ENCODE results near the gene CGB7. TPM values are rescaled to one million over a fixed set of nuclear protein-coding genes. Genes with fewer than 3 reads are reported as not detected.
A peak's percentile ranks its signal among the peaks of the same experiment; 100 is the strongest.
"Not testable (repeated sequence)": the region's sequence is repeated elsewhere in the genome, so short reads cannot be mapped to it uniquely, and the experiment has no call there.

The CGB7 gene
- total and polyA plus RNA-seq, 2 of the 13 experiments (the other 11 are each of a cell fraction or from before 2014, with no cell fraction given): 0.07 TPM; not detected in 1

DNA sequence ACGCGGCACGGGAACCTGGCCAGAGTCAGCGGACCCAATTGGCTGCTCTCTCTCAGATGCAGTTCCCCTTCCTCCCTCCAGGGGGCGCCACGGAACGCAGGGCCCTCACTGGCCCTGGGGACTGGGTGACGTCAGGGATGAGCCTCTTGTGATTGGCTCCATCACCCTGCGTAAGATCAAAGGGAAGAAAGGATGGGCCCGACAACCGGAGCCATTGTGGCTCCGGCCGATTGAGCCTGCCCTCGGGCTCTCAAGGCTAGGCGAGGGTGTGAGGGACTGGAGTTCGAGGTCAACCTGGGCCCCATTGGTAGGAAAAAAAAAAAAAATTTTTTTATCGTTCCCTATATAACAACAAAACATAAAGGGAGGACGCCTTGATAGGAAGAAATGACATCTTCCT is 20.7 kb downstream of the CGB7 start, which contains the start of gene CGB1:
Gene CGB1, minus strand, starts transcription at position 81 of the 400 bp plus-strand sequence. CDS start 184 bp downstream, outside the sequence.
- DNase-seq (ENCODE audit: low spot score) (peak; percentile 72), ATAC-seq (peak; percentile 74), FAIRE-seq (peak; percentile 74)
- CTCF ChIA-PET (ENCODE audit: low intra/inter-chr PET ratio, low total read pairs); H3K4me3 ChIP-seq (replicated peaks in 1 of 3; ENCODE audit: insufficient read depth in 1 of 3, low read depth in 2 of 3, low read length in 3 of 3); BruUV-seq (replicated peaks); H3K9ac ChIP-seq (ENCODE audit: insufficient read depth, low read depth, low read length); H4K20me1 ChIP-seq (ENCODE audit: insufficient read depth, low read length); intact Hi-C loops (cut with micrococcal nuclease; ENCODE audit: unreplicated experiment); in situ Hi-C loops (cut with HindIII; ENCODE audit: extremely low pct_ligation_motif_present, low pct_unique_long_range_greater_than_20kb); H3K27me3 ChIP-seq (ENCODE audit: control insufficient read depth in 1 of 2, insufficient read depth in 2 of 2, low read length in 2 of 2); POLR2A ChIA-PET; H3K79me2 ChIP-seq (ENCODE audit: insufficient read depth, low read length); H3K9me3 ChIP-seq (ENCODE audit: low read length); H3K4me1 ChIP-seq (ENCODE audit: insufficient read depth, low read length); H3K36me3 ChIP-seq (replicated peaks in 1 of 2; ENCODE audit: control insufficient read depth in 1 of 2, insufficient read depth in 2 of 2, low read length in 2 of 2); H3K4me2 ChIP-seq (ENCODE audit: low read depth, low read length); H2AFZ ChIP-seq (ENCODE audit: low read length); H3K27ac ChIP-seq (ENCODE audit: extremely low read length, insufficient read depth, low read length); TF ChIP-seq ATF7, CREM (CRISPR knock-in tag; IDR thresholded peaks at IDR 0.05): not testable (repeated sequence)
- 26% methylated on average over 14 of the region's 18 CpGs for WGBS (ENCODE audit: low lambda C conversion rate)
- TF ChIP-seq ATF7 (IDR thresholded peaks at IDR 0.05) (0 out of 2 replicates have a peak, but pooled peaks have one; percentile 18), HOXA3 (CRISPR knock-in tag; IDR thresholded peaks at IDR 0.05) (0 out of 2 replicates have a peak, but pooled peaks have one; percentile 31), RFXAP (CRISPR knock-in tag; IDR thresholded peaks at IDR 0.05; ENCODE audit: borderline replicate concordance) (peak; percentile 74; the same call in 1 of the 2 replicates), TCF7 (IDR thresholded peaks at IDR 0.05; ENCODE audit: low read depth) (peak; percentile 53; the same call in 1 of the 2 replicates), ZMYM4 (CRISPR knock-in tag; IDR thresholded peaks at IDR 0.05) (peak; percentile 52), NFYC (CRISPR knock-in tag; IDR thresholded peaks at IDR 0.05) (peak; percentile 85), CREB1 (IDR thresholded peaks at IDR 0.05) (peak; percentile 89), CREB1 (CRISPR knock-in tag; IDR thresholded peaks at IDR 0.05) (peak; percentile 80), ATF2 (CRISPR knock-in tag; IDR thresholded peaks at IDR 0.05) (peak; percentile 47; the same call in 1 of the 2 replicates), STAG1 (CRISPR knock-in tag; IDR thresholded peaks at IDR 0.05) (peak; percentile 17; the same call in 1 of the 2 replicates), ATF1 (CRISPR knock-in tag; IDR thresholded peaks at IDR 0.05) (peak; percentile 63; the same call in 1 of the 2 replicates), HDAC2 (CRISPR knock-in tag; IDR thresholded peaks at IDR 0.05) (peak; percentile 42; the same call in 1 of the 2 replicates), CREM (IDR thresholded peaks at IDR 0.05) (peak; percentile 58; the same call in 1 of the 2 replicates), RFX5 (IDR thresholded peaks at IDR 0.05; ENCODE audit: low read depth, low read length) (0 out of 2 replicates have a peak, but pooled peaks have one; percentile 20), DR1 (CRISPR knock-in tag; IDR thresholded peaks at IDR 0.05) (0 out of 2 replicates have a peak, but pooled peaks have one; percentile 31)
- TF ChIP-seq, protein P1, sequence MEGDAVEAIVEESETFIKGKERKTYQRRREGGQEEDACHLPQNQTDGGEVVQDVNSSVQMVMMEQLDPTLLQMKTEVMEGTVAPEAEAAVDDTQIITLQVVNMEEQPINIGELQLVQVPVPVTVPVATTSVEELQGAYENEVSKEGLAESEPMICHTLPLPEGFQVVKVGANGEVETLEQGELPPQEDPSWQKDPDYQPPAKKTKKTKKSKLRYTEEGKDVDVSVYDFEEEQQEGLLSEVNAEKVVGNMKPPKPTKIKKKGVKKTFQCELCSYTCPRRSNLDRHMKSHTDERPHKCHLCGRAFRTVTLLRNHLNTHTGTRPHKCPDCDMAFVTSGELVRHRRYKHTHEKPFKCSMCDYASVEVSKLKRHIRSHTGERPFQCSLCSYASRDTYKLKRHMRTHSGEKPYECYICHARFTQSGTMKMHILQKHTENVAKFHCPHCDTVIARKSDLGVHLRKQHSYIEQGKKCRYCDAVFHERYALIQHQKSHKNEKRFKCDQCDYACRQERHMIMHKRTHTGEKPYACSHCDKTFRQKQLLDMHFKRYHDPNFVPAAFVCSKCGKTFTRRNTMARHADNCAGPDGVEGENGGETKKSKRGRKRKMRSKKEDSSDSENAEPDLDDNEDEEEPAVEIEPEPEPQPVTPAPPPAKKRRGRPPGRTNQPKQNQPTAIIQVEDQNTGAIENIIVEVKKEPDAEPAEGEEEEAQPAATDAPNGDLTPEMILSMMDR (CRISPR knock-in tag; IDR thresholded peaks at IDR 0.05): peak; percentile 69
- TF ChIP-seq, protein P2, sequence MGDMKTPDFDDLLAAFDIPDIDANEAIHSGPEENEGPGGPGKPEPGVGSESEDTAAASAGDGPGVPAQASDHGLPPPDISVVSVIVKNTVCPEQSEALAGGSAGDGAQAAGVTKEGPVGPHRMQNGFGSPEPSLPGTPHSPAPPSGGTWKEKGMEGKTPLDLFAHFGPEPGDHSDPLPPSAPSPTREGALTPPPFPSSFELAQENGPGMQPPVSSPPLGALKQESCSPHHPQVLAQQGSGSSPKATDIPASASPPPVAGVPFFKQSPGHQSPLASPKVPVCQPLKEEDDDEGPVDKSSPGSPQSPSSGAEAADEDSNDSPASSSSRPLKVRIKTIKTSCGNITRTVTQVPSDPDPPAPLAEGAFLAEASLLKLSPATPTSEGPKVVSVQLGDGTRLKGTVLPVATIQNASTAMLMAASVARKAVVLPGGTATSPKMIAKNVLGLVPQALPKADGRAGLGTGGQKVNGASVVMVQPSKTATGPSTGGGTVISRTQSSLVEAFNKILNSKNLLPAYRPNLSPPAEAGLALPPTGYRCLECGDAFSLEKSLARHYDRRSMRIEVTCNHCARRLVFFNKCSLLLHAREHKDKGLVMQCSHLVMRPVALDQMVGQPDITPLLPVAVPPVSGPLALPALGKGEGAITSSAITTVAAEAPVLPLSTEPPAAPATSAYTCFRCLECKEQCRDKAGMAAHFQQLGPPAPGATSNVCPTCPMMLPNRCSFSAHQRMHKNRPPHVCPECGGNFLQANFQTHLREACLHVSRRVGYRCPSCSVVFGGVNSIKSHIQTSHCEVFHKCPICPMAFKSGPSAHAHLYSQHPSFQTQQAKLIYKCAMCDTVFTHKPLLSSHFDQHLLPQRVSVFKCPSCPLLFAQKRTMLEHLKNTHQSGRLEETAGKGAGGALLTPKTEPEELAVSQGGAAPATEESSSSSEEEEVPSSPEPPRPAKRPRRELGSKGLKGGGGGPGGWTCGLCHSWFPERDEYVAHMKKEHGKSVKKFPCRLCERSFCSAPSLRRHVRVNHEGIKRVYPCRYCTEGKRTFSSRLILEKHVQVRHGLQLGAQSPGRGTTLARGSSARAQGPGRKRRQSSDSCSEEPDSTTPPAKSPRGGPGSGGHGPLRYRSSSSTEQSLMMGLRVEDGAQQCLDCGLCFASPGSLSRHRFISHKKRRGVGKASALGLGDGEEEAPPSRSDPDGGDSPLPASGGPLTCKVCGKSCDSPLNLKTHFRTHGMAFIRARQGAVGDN (CRISPR knock-in tag; IDR thresholded peaks at IDR 0.05): 0 out of 2 replicates have a peak, but pooled peaks have one; percentile 19
